Progenitor cell of endocrine pancreas (in vitro differentiated cells): ENCODE measurements around the gene TNIK. TPM values are rescaled to one million over a fixed set of nuclear protein-coding genes. Genes with fewer than 3 reads are reported as not detected.

Source experiments
- DNase-seq: peaks from one replicate; pipeline ENCODE4 v3.0.0; 2021; ENCODE audit warnings: low spot score; ENCODE audit not compliant: unreplicated experiment
- H3K27ac Mint-ChIP-seq: 2 replicates; pipeline ENCODE4 v1.8.0; 2021; ENCODE audit warnings: mild to moderate bottlenecking, moderate library complexity, mixed read lengths
- H3K27me3 Mint-ChIP-seq: 2 replicates; pipeline ENCODE4 v1.8.0; 2021; ENCODE audit warnings: mixed read lengths
- H3K36me3 Mint-ChIP-seq: 2 replicates; pipeline ENCODE4 v1.8.0; 2022; ENCODE audit warnings: mixed read lengths; ENCODE audit not compliant: insufficient read depth
- H3K4me1 Mint-ChIP-seq: 2 replicates; pipeline ENCODE4 v1.8.0; 2021; ENCODE audit warnings: low read depth, mixed read lengths
- H3K4me3 Mint-ChIP-seq: 2 replicates; pipeline ENCODE4 v1.8.0; 2021; ENCODE audit warnings: low read depth, mild to moderate bottlenecking, moderate library complexity, mixed read lengths
- H3K9me3 Mint-ChIP-seq: 2 replicates; pipeline ENCODE4 v1.8.0; 2021; ENCODE audit warnings: low read depth, mixed read lengths
- CTCF ChIP-seq: fragments of 200-600 bp; sonication (generic); IDR thresholded peaks from one replicate; pipeline ENCODE4 v1.5.0; 2021; ENCODE audit warnings: antibody characterized with exemption, mild to moderate bottlenecking; ENCODE audit not compliant: unreplicated experiment
- total RNA-seq: library from RNA; stranded (reverse); gene quantifications from 2 replicates; pipeline ENCODE4 v1.2.1, GENCODE V29; 2021

TNIK gene
- total RNA-seq, 1 donor from 2014 or later, result 15.7 TPM

DNA sequence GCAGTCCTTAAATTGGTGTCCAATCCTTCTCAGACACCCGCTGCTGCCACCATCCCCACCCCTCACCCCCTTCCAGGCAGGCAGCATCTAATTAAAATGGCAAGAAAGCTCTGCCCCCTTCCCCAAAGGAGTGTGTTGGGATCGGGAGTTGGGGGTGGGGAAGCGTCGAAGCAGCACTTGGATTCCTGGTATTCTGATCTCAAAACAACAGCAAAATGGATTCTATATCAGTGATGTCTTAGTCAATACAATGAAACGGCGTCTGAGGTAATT, 1.4 kb downstream of the TNIK start:
- Mint-ChIP-seq H3K4me3 (peak overlapping the region; percentile 86), H3K27me3 (peaks cover 40% of the 10 kb centered on the region), H3K27ac (peak overlapping the region; percentile 79), H3K36me3 (no peaks in the 10 kb centered on the region), H3K9me3 (no peaks in the 10 kb centered on the region), H3K4me1 (peaks cover 28% of the 10 kb centered on the region)
- no peak for DNase-seq
- no peak for TF ChIP-seq CTCF

GRCh38 chr3:171458071-171458863, 1.9 kb downstream of the TNIK start:
- TF ChIP-seq CTCF, result no peak
- Mint-ChIP-seq H3K27me3 (peaks cover 40% of the 10 kb centered on the region), H3K27ac (no peak overlapping the region), H3K36me3 (no peaks in the 10 kb centered on the region), H3K4me3 (peak overlapping the region; percentile 86), H3K4me1 (peaks cover 28% of the 10 kb centered on the region), H3K9me3 (no peaks in the 10 kb centered on the region)
- no peak for DNase-seq

DNA sequence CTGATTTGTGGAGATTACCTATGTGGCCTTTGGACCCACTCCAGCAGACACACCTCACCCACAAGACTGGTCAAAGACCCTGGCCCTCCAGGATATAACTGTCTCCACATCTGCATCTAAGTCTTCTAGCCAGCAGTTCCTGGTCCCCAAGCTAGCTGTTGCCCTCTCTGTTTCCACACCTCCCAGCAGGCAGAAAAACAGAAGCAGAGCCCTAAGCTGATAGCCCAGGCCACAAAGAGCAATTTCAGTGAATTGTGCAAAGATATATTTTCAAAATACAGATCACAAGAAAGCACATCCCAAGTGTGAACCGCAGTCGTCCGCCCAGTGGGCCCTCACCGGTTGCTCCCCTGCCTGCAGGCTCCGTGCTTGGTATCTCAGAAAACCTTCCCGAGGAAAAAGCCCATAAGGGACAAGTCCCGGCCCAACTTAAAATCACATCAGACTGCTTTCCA, 2.6 kb downstream of the TNIK start:
- Mint-ChIP-seq H3K36me3 (no peaks in the 10 kb centered on the region), H3K9me3 (no peaks in the 10 kb centered on the region), H3K4me3 (peak overlapping the region; percentile 86), H3K27me3 (peaks cover 38% of the 10 kb centered on the region), H3K27ac (no peak overlapping the region), H3K4me1 (peaks cover 28% of the 10 kb centered on the region)
- TF ChIP-seq CTCF, result no peak
- no peak for DNase-seq

- H3K36me3 Mint-ChIP-seq, result no peaks in the 10 kb centered on the region
- peak overlapping the region; percentile 86 for H3K4me3 Mint-ChIP-seq
- H3K4me1 Mint-ChIP-seq, result peaks cover 28% of the 10 kb centered on the region
- TF ChIP-seq CTCF, result no peak
- no peak for DNase-seq
- H3K9me3 Mint-ChIP-seq, result no peaks in the 10 kb centered on the region
- H3K27me3 Mint-ChIP-seq, result peaks cover 32% of the 10 kb centered on the region
- no peak overlapping the region for H3K27ac Mint-ChIP-seq
Measured at GRCh38 chr3:171456765-171457606, 3.2 kb downstream of the TNIK start.

DNA sequence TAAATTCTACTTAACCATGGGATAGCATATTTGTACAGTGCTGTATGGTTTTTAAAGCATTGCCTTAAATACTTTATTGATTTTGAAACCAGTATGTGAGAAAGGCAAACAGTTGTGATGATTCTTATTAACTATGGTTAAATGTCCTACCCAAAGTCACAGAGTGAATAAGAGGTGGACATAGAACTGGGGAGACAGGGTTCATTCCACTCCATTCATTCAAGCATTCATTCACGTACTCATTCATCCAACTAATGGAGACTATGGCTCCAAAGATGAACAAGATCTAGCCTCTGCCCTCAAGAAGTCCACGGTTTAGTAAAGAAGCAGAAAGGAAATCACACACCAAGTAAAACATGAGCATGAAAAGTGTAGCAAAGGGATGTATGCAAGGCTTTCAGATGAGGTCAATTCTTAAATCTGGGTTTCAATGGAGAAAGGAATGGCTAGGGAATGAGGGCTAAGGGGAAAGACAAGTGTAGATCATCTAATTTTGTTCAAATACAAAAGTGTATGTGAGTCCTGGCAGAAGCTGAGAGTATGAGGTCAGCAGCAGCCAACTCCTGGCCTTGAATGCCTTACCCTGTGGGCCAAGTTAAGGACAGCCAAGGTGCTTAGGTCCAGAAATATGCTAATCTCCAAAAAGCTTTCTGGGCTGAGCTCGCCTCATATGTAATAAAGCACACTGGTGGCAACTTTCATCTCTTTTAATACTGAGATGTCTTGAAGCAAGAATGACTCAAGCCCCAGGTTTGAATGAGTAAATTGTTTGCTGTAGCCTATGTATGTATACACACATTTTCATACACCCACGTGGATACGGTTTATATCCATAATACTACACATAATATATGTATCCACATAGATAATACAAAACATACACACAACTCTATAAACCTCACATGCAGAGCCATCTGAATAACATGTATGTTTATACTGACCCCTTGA, 4.3 kb downstream of the TNIK start:
- Mint-ChIP-seq H3K27ac (no peak overlapping the region), H3K36me3 (no peaks in the 10 kb centered on the region), H3K27me3 (peaks cover 22% of the 10 kb centered on the region), H3K4me1 (peaks cover 24% of the 10 kb centered on the region), H3K4me3 (no peak overlapping the region), H3K9me3 (no peaks in the 10 kb centered on the region)
- no peak for TF ChIP-seq CTCF
- no peak for DNase-seq
